GM12872 (cell line): ENCODE data around the gene IFNK.

ENCODE experiments used
- TF ChIP-seq, protein P1 (sequence below): IDR thresholded peaks from 3 replicates; pipeline ENCODE4 v1.5.1; 2011; ENCODE audit warnings: low read depth, mild to moderate bottlenecking, low read length, moderate library complexity; ENCODE audit not compliant: insufficient read depth

The IFNK gene

GRCh38 chr9:27549196-27549755 lies 25.2 kb downstream of the IFNK start:
- TF ChIP-seq, protein P1, sequence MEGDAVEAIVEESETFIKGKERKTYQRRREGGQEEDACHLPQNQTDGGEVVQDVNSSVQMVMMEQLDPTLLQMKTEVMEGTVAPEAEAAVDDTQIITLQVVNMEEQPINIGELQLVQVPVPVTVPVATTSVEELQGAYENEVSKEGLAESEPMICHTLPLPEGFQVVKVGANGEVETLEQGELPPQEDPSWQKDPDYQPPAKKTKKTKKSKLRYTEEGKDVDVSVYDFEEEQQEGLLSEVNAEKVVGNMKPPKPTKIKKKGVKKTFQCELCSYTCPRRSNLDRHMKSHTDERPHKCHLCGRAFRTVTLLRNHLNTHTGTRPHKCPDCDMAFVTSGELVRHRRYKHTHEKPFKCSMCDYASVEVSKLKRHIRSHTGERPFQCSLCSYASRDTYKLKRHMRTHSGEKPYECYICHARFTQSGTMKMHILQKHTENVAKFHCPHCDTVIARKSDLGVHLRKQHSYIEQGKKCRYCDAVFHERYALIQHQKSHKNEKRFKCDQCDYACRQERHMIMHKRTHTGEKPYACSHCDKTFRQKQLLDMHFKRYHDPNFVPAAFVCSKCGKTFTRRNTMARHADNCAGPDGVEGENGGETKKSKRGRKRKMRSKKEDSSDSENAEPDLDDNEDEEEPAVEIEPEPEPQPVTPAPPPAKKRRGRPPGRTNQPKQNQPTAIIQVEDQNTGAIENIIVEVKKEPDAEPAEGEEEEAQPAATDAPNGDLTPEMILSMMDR = no peak

- TF ChIP-seq, protein P1 = no peak
Observed at GRCh38 chr9:27554712-27555111, 30.6 kb downstream of the IFNK start.

GRCh38 chr9:27556470-27556869 lies 32.4 kb downstream of the IFNK start:
- TF ChIP-seq, protein P1 = no peak

- TF ChIP-seq, protein P1 = no peak
Observed at GRCh38 chr9:27558307-27558706, 34.2 kb downstream of the IFNK start.

DNA sequence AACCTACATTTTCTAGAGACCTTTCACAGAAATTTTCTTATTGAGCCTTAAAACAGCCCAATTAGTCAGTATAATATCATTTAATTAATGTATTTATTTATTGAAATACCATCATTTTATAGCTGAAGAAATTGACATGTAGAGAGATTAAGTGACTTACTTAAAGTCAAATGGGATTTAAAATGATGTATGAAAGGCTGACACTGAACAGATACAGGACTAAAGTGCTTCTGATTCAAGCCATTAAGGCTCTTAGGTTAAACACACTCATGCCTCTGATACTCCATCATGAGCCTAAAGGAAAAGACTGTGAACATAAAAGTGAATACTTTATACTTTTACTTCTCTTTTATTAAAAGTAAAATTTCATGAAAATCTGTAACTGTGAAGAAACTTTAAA lies 36.4 kb downstream of the IFNK start:
- TF ChIP-seq, protein P1 = no peak

DNA sequence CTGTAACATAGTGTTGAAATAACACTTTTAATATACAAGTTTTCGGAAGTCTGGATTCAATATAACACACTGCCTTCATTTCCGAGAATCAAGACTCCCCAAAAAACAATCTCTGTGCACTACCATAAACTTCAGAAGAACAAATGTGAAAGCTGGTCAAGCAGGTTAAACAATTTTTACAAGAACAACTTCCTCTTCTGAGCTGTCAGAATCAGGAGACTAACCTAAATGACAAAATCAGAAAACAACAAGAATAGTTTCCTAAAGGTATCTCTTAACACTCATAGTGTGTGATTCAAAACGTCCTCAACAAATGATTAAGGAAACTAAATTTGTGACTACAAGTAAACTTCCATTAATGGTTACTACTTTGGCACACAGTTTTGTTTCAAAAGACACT lies 37.6 kb downstream of the IFNK start:
- TF ChIP-seq, protein P1 = no peak

- TF ChIP-seq, protein P1 = no peak
Observed at GRCh38 chr9:27563738-27564430, 39.8 kb downstream of the IFNK start.
